OCI-LY7 (cell line): ENCODE data around the gene SIGLEC9.
"Not testable (repeated sequence)": the region's sequence is repeated elsewhere in the genome, so short reads cannot be mapped to it uniquely, and the experiment has no call there.

Experiments
- CTCF ChIP-seq: fragments of 200-600 bp; sonication (generic); conservative IDR thresholded peaks from 2 replicates; pipeline ENCODE4 v1.5.1; 2014; ENCODE audit warnings: mild to moderate bottlenecking, antibody characterized with exemption, low read length, moderate library complexity, mixed read lengths
- EZH2phosphoT487 ChIP-seq: fragments of 200-600 bp; sonication (generic); IDR thresholded peaks from 2 replicates; pipeline ENCODE4 v1.6.1; 2018; ENCODE audit warnings: low read depth, borderline replicate concordance, mild to moderate bottlenecking, mixed run types, antibody characterized with exemption, low read length, moderate library complexity, mixed read lengths

DNA sequence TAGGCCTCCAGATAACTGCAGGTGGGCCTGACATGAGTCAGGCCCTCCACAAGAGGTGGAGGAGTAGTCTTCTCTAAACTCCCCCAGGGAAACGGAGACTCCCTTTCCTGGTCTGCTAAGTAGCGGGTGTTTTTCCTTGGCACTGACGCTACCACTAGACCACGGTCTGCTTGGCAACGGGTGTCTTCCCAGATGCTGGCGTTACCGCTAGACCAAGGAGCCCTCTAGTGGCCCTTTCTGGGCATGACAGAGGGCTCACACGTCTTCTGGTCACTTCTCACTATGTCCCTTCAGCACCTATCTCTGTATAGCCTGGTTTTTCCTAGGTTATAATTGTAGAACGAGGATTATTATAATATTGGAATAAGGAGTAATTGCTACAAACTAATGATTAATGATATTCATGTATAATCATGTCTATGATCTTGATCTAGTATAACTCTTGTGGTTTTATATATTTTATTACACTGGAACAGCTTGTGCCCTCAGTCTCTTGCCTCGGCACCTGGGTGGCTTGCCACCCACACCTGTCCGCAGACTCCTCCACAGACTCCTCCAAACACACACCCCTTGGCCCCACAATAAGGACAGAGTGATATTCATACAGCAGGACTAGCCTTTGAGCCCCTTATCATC, 44.7 kb downstream of the SIGLEC9 start:
- TF ChIP-seq CTCF = peak; percentile 78
- not testable (repeated sequence) for TF ChIP-seq EZH2phosphoT487
